ENCODE measurements around the gene FAM184A.
"Not testable (repeated sequence)": the region's sequence is repeated elsewhere in the genome, so short reads cannot be mapped to it uniquely, and the experiment has no call there.

Gene FAM184A

GRCh38 chr6:119009266-119009665 is 69.2 kb downstream of the FAM184A start:
- not testable (repeated sequence) for DNase-seq

GRCh38 chr6:119006974-119007373 is 71.5 kb downstream of the FAM184A start:
- DNase-seq: no peak

- DNase-seq: no peak
Measured at GRCh38 chr6:119002069-119002468, 76.4 kb downstream of the FAM184A start.

- DNase-seq: no peak
Measured at GRCh38 chr6:118999494-119000040, 78.9 kb downstream of the FAM184A start.

- DNase-seq: not testable (repeated sequence)
Measured at GRCh38 chr6:118997426-118997825, 81.0 kb downstream of the FAM184A start.

- no peak for DNase-seq
Measured at GRCh38 chr6:118996289-118996820, 82.1 kb downstream of the FAM184A start.

- DNase-seq: no peak
Measured at GRCh38 chr6:118993803-118994251, 84.6 kb downstream of the FAM184A start.

- DNase-seq: no peak
Measured at GRCh38 chr6:118993358-118993757, 85.1 kb downstream of the FAM184A start.

GRCh38 chr6:118992186-118992795 is 86.2 kb downstream of the FAM184A start:
- DNase-seq: no peak

GRCh38 chr6:118986312-118986711 is 92.2 kb downstream of the FAM184A start:
- DNase-seq: no peak

- DNase-seq: no peak
Measured at GRCh38 chr6:118985123-118985830, 93.2 kb downstream of the FAM184A start.

GRCh38 chr6:118984342-118984741 is 94.1 kb downstream of the FAM184A start:
- DNase-seq: no peak

- no peak for DNase-seq
Measured at GRCh38 chr6:118982575-118982911, 95.9 kb downstream of the FAM184A start.

- no peak for DNase-seq
Measured at GRCh38 chr6:118981884-118982574, 96.4 kb downstream of the FAM184A start.

- DNase-seq: no peak
Measured at GRCh38 chr6:118980063-118980462, 98.4 kb downstream of the FAM184A start.

GRCh38 chr6:118974790-118975189 is 103.7 kb downstream of the FAM184A start:
- no peak for DNase-seq

- no peak for DNase-seq
Measured at GRCh38 chr6:118971682-118972081, 106.8 kb downstream of the FAM184A start.

GRCh38 chr6:118970866-118971265 is 107.6 kb downstream of the FAM184A start:
- DNase-seq: no peak

- DNase-seq: no peak
Measured at GRCh38 chr6:118968416-118968815, 110.0 kb downstream of the FAM184A start.

GRCh38 chr6:118967239-118967638 is 111.2 kb downstream of the FAM184A start:
- DNase-seq: no peak

GRCh38 chr6:118965843-118966370 is 112.6 kb downstream of the FAM184A start:
- no peak for DNase-seq

GRCh38 chr6:118965371-118965770 is 113.1 kb downstream of the FAM184A start:
- no peak for DNase-seq

GRCh38 chr6:118963003-118963402 is 115.5 kb downstream of the FAM184A start:
- DNase-seq: no peak
